PFSK-1 (cell line): ENCODE measurements around the gene GYS1. TPM values are rescaled to one million over a fixed set of nuclear protein-coding genes. Genes with fewer than 3 reads are reported as not detected.
"Not testable (repeated sequence)": the region's sequence is repeated elsewhere in the genome, so short reads cannot be mapped to it uniquely, and the experiment has no call there.

Experiments used
- FOXP2 ChIP-seq: optimal IDR thresholded peaks from 2 replicates; pipeline ENCODE3; 2011; ENCODE audit warnings: borderline replicate concordance, control low read depth, inconsistent platforms; ENCODE audit not compliant: insufficient read depth; ENCODE audit errors: extremely low read length, extremely low read depth
- POLR2AphosphoS5 ChIP-seq: IDR thresholded peaks from 2 replicates; pipeline ENCODE4 v1.6.1; 2012; ENCODE audit warnings: low read depth, mild to moderate bottlenecking, control low read depth, low read length, moderate library complexity
- SIN3A ChIP-seq: IDR thresholded peaks from 2 replicates; pipeline ENCODE4 v1.6.1; 2012; ENCODE audit warnings: mild to moderate bottlenecking, low read length, moderate library complexity, borderline replicate concordance; ENCODE audit not compliant: insufficient read depth
- TAF1 ChIP-seq: IDR thresholded peaks from 2 replicates; pipeline ENCODE4 v1.6.1; 2012; ENCODE audit warnings: low read length, control low read depth, borderline replicate concordance; ENCODE audit not compliant: insufficient read depth
- polyA plus RNA-seq: library from polyadenylated mRNA; unstranded; fragments of >200 nt; gene quantifications from one replicate; pipeline ENCODE4 v1.2.1, GENCODE V29; 2012; ENCODE audit warnings: low read depth, missing spikeins; ENCODE audit not compliant: insufficient read length
- TF ChIP-seq, protein P1 (sequence below), 2 experiments: IDR thresholded peaks; 2 replicates each; pipeline versions ENCODE4 v1.6.1 to v1.8.0; 2011 to 2012; ENCODE audit warnings: low read depth in 2 of 2, low read length in 2 of 2, control low read depth in 1 of 2, inconsistent platforms in 1 of 2, mild to moderate bottlenecking in 1 of 2, moderate library complexity in 1 of 2; ENCODE audit not compliant: insufficient read depth in 1 of 2

The GYS1 gene
- polyA plus RNA-seq: 65.3 TPM

DNA sequence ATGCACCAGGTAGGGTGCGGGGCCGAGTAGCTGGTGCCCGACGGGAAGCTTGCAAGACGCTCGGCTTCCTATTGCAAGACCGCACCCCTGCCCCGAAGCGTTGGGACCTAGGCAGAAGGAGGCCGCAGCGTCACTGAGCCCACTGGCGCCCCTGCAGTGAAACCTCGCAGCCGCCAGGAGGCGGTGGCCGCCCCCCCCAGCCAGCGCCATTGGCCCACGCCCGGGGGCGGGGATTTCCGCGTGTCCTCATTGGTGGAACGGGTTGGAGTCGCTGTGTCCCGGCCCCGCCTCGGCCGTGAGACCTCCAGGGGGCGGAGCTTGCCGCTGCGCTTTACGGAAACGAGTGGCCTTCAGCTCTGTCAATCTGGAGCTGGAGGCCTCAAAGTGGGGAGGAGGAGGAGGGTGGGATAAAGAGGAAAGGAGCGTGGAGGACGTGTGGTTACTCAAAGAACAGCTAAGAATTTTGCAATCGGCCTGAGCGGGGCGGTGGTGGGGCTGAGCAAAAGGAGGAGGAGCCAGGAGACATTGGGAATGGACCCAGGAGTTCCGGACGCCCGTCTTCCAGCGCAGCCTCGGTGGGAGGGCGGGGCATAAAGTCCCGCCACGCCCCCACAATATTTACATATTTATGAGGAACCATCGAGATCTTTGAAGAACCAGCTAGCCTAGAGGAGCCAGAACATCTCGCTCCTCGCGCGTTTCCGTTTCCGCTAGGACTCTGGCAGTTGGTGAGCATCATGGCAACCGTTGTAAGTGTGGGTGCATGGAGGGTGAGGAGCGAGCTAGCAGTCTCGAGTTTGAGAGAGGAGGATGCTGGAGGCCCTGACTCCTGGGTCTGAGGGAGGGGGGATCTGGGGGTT is at the start of gene GYS1, which contains the start of gene RUVBL2:
TSS of gene GYS1 (minus strand) at position 135 of the 860 bp plus-strand sequence. CDS start 197 bp downstream, outside the sequence.
TSS of gene RUVBL2 (plus strand) at position 713 of the 860 bp plus-strand sequence. CDS start at position 738, 25 bp downstream.
- peak; percentile 19 for TF ChIP-seq FOXP2
- peak; percentile 85 for TF ChIP-seq POLR2AphosphoS5
- TF ChIP-seq TAF1: peak; percentile 96
- TF ChIP-seq, protein P1, sequence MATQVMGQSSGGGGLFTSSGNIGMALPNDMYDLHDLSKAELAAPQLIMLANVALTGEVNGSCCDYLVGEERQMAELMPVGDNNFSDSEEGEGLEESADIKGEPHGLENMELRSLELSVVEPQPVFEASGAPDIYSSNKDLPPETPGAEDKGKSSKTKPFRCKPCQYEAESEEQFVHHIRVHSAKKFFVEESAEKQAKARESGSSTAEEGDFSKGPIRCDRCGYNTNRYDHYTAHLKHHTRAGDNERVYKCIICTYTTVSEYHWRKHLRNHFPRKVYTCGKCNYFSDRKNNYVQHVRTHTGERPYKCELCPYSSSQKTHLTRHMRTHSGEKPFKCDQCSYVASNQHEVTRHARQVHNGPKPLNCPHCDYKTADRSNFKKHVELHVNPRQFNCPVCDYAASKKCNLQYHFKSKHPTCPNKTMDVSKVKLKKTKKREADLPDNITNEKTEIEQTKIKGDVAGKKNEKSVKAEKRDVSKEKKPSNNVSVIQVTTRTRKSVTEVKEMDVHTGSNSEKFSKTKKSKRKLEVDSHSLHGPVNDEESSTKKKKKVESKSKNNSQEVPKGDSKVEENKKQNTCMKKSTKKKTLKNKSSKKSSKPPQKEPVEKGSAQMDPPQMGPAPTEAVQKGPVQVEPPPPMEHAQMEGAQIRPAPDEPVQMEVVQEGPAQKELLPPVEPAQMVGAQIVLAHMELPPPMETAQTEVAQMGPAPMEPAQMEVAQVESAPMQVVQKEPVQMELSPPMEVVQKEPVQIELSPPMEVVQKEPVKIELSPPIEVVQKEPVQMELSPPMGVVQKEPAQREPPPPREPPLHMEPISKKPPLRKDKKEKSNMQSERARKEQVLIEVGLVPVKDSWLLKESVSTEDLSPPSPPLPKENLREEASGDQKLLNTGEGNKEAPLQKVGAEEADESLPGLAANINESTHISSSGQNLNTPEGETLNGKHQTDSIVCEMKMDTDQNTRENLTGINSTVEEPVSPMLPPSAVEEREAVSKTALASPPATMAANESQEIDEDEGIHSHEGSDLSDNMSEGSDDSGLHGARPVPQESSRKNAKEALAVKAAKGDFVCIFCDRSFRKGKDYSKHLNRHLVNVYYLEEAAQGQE (IDR thresholded peaks at IDR 0.05; ENCODE audit: insufficient read depth in 1 of 2, low read depth in 2 of 2, low read length in 2 of 2): no peak
- TF ChIP-seq SIN3A: peak; percentile 87

DNA sequence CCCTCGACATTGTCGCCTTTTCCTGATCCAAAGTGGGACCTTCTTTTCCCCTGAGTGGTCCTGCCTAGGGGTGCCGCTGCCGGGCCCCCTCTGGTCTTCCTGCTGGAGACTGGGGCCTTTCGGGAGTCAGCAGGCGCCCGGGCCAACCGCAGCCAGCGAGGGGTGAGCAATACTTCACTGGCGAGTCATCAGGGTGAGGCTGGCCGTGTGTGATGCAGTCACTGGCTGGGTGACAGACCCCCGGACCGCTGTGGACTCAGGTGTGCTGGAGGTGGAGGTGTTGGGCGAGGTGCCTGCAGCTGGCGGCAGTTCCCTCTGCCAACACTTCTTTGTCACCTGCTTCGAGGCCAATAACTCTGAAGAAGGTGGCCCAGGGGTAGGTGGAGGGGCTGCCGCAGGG is 49.1 kb upstream of the GYS1 start:
- TF ChIP-seq SIN3A: no peak
- TF ChIP-seq TAF1: no peak
- no peak for TF ChIP-seq POLR2AphosphoS5
- TF ChIP-seq, protein P1 (IDR thresholded peaks at IDR 0.05; ENCODE audit: insufficient read depth in 1 of 2, low read depth in 2 of 2, low read length in 2 of 2): no peak
- TF ChIP-seq FOXP2: no peak

DNA sequence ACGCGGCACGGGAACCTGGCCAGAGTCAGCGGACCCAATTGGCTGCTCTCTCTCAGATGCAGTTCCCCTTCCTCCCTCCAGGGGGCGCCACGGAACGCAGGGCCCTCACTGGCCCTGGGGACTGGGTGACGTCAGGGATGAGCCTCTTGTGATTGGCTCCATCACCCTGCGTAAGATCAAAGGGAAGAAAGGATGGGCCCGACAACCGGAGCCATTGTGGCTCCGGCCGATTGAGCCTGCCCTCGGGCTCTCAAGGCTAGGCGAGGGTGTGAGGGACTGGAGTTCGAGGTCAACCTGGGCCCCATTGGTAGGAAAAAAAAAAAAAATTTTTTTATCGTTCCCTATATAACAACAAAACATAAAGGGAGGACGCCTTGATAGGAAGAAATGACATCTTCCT is 43.7 kb upstream of the GYS1 start, which contains the start of gene CGB1:
TSS of gene CGB1 (minus strand) at position 81 of the 400 bp plus-strand sequence. CDS start 184 bp downstream, outside the sequence.
- TF ChIP-seq SIN3A, FOXP2: not testable (repeated sequence)
- TF ChIP-seq, protein P1 (IDR thresholded peaks at IDR 0.05; ENCODE audit: insufficient read depth in 1 of 2, low read depth in 2 of 2, low read length in 2 of 2): not testable (repeated sequence)

DNA sequence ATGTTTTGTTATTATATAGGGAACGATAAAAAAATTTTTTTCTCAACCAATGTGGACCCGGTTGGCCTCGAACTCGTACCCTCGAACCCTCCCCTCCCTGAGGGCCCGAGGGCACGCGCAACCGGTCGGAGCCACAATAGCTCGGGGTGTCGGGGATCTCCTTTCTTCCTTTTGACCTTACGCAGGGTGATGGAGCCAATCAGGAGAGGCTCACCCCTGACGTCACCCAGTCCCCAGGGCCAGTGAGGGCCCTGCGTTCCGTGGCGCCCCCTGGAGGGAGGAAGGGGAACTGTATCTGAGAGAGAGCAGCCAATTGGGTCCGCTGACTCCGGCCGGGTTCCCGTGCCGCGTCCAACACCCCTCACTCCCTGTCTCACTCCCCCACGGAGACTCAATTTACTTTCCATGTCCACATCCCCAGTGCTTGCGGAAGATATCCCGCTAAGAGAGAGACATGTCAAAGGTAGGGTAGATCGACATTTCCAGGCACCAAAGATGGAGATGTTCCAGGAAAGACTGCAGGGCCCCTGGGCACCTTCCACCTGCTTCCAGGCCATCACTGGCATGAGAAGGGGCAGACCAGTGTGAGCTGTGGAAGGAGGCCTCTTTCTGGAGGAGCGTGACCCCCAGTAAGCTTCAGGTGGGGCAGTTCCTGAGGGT is 38.7 kb upstream of the GYS1 start, which contains the start of gene CGB2:
TSS of gene CGB2 (plus strand) at position 249 of the 660 bp plus-strand sequence. CDS start at position 455, 206 bp downstream.
- TF ChIP-seq SIN3A, POLR2AphosphoS5, FOXP2: not testable (repeated sequence)

DNA sequence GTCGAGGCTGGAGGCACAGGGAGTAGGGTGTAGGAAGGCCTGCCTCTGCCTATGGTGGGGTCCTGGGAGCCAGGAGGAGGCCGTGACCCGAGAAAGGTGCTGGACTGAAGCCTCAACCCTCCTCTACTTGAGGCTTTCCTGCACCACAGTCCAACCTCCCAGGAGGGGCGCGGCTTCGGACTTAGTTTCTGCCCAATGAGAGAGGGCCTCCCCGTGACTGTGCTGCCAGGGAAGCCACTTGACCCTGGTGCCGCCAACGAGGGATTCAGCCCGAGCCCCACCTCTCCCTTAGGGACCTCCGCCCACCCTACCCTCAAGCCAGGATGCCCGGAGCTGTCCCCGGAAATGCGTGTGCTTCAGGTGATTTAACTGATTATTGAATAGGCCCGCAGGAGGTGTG is 31.1 kb upstream of the GYS1 start, which contains the start of gene CGB3:
TSS of gene CGB3 (minus strand) at position 101 of the 400 bp plus-strand sequence. CDS start 362 bp downstream, outside the sequence.
- TF ChIP-seq, protein P1 (IDR thresholded peaks at IDR 0.05; ENCODE audit: insufficient read depth in 1 of 2, low read depth in 2 of 2, low read length in 2 of 2): not testable (repeated sequence)
- not testable (repeated sequence) for TF ChIP-seq TAF1, FOXP2
